Stimulated activated CD4-positive, alpha-beta T cell treated with anti-CD3 and anti-CD28 coated beads, Interleukin-15, amount 100 ng/mL, for 48 hours (primary cell): ENCODE results near the gene ACTL7A.
A peak's percentile ranks its signal among the peaks of the same experiment; 100 is the strongest.
"Not testable (repeated sequence)": the region's sequence is repeated elsewhere in the genome, so short reads cannot be mapped to it uniquely, and the experiment has no call there.

Experiments used
- DNase-seq, 2 donors: peaks; one replicate each; pipeline ENCODE4 v3.0.0-alpha.2; 2020; ENCODE audit warnings: low read depth in 2 of 2

The ACTL7A gene

GRCh38 chr9:108877524-108877923, 15.5 kb downstream of the ACTL7A start:
- DNase-seq, result no peak

- no peak for DNase-seq
Measured at GRCh38 chr9:108880738-108881316, 18.8 kb downstream of the ACTL7A start.

GRCh38 chr9:108882052-108882888, 20.2 kb downstream of the ACTL7A start:
- DNase-seq, result no peak

GRCh38 chr9:108883085-108883484, 21.0 kb downstream of the ACTL7A start:
- DNase-seq, result no peak

GRCh38 chr9:108884701-108885100, 22.6 kb downstream of the ACTL7A start:
- DNase-seq, result no peak

GRCh38 chr9:108885643-108886348, 23.7 kb downstream of the ACTL7A start:
- peak; percentile 59 for DNase-seq

GRCh38 chr9:108886594-108887271, 24.7 kb downstream of the ACTL7A start:
- not testable (repeated sequence) for DNase-seq

GRCh38 chr9:108889649-108890067, 27.6 kb downstream of the ACTL7A start:
- DNase-seq, result no peak

- DNase-seq, result no peak
Measured at GRCh38 chr9:108894225-108894997, 32.3 kb downstream of the ACTL7A start.

GRCh38 chr9:108897324-108898096, 35.4 kb downstream of the ACTL7A start:
- DNase-seq, result no peak

GRCh38 chr9:108899023-108899695, 37.1 kb downstream of the ACTL7A start:
- DNase-seq, result not testable (repeated sequence)

GRCh38 chr9:108900176-108900575, 38.1 kb downstream of the ACTL7A start:
- no peak for DNase-seq

- no peak for DNase-seq
Measured at GRCh38 chr9:108903420-108904103, 41.5 kb downstream of the ACTL7A start.

- no peak for DNase-seq
Measured at GRCh38 chr9:108904161-108904560, 42.1 kb downstream of the ACTL7A start.

GRCh38 chr9:108905494-108905893, 43.4 kb downstream of the ACTL7A start:
- no peak for DNase-seq

GRCh38 chr9:108910402-108910801, 48.3 kb downstream of the ACTL7A start:
- DNase-seq, result no peak

GRCh38 chr9:108910914-108911313, 48.8 kb downstream of the ACTL7A start:
- no peak for DNase-seq

- DNase-seq, result no peak
Measured at GRCh38 chr9:108911820-108912219, 49.8 kb downstream of the ACTL7A start.
